NCI-H82 treated with DMSO at 0.1 percent for 48 hours (cell line): ENCODE data around the gene NHLH1.

Experiments
- DNase-seq: peaks from one replicate; lab custom pipeline; 2025; ENCODE audit not compliant: unreplicated experiment; lab: John Stamatoyannopoulos, UW

Gene NHLH1

GRCh38 chr1:160366731-160367515 lies at the start of gene NHLH1:
Gene NHLH1, plus strand, starts transcription at chr1:160367071. Its CDS starts 3,661 bp downstream, at chr1:160370732.
- DNase-seq: peak; percentile 96

GRCh38 chr1:160322831-160323230 lies 44.0 kb upstream of the NHLH1 start:
- no peak for DNase-seq

- no peak for DNase-seq
Observed at GRCh38 chr1:160325252-160325651, 41.6 kb upstream of the NHLH1 start.

- no peak for DNase-seq
Observed at GRCh38 chr1:160326418-160326817, 40.5 kb upstream of the NHLH1 start.

GRCh38 chr1:160328184-160328583 lies 38.7 kb upstream of the NHLH1 start:
- no peak for DNase-seq

GRCh38 chr1:160330119-160330518 lies 36.8 kb upstream of the NHLH1 start:
- no peak for DNase-seq

GRCh38 chr1:160332516-160332915 lies 34.4 kb upstream of the NHLH1 start:
- DNase-seq: no peak

GRCh38 chr1:160338580-160338979 lies 28.3 kb upstream of the NHLH1 start:
- no peak for DNase-seq

GRCh38 chr1:160340146-160340545 lies 26.7 kb upstream of the NHLH1 start:
- DNase-seq: no peak

GRCh38 chr1:160340866-160341265 lies 26.0 kb upstream of the NHLH1 start:
- DNase-seq: no peak

- DNase-seq: no peak
Observed at GRCh38 chr1:160342526-160342925, 24.3 kb upstream of the NHLH1 start.

- DNase-seq: peak; percentile 90
Observed at GRCh38 chr1:160342953-160343869, 23.7 kb upstream of the NHLH1 start, which contains the start of the genes COPA and NCSTN. Gene COPA, minus strand, starts transcription at chr1:160343250. Its CDS starts 80 bp downstream, at chr1:160343170. Gene NCSTN, plus strand, starts transcription at chr1:160343383. Its CDS starts 14 bp downstream, at chr1:160343397.

GRCh38 chr1:160344241-160344640 lies 22.6 kb upstream of the NHLH1 start:
- no peak for DNase-seq

- DNase-seq: no peak
Observed at GRCh38 chr1:160344936-160345335, 21.9 kb upstream of the NHLH1 start.

- no peak for DNase-seq
Observed at GRCh38 chr1:160346463-160346862, 20.4 kb upstream of the NHLH1 start.

- no peak for DNase-seq
Observed at GRCh38 chr1:160346958-160347357, 19.9 kb upstream of the NHLH1 start.

- no peak for DNase-seq
Observed at GRCh38 chr1:160351629-160352028, 15.2 kb upstream of the NHLH1 start.

GRCh38 chr1:160352555-160352954 lies 14.3 kb upstream of the NHLH1 start:
- DNase-seq: no peak

- DNase-seq: no peak
Observed at GRCh38 chr1:160353223-160353622, 13.6 kb upstream of the NHLH1 start.

GRCh38 chr1:160354388-160354985 lies 12.4 kb upstream of the NHLH1 start:
- DNase-seq: peak; percentile 50

- DNase-seq: no peak
Observed at GRCh38 chr1:160357286-160358002, 9.4 kb upstream of the NHLH1 start.
